ELF-1 (cell line): ENCODE results near the gene RAD18.

Experiments
- DNase-seq: peaks from one replicate; pipeline ENCODE4 v3.0.0-alpha.2; 2016; ENCODE audit warnings: low read depth, low spot score

The RAD18 gene

GRCh38 chr3:8985876-8986275, 22.6 kb upstream of the RAD18 start:
- DNase-seq = no peak

GRCh38 chr3:8985411-8985831, 22.1 kb upstream of the RAD18 start:
- DNase-seq = no peak

- DNase-seq = no peak
These were observed 21.3 kb upstream of the RAD18 start for GRCh38 chr3:8984526-8984925.

GRCh38 chr3:8984081-8984480, 20.8 kb upstream of the RAD18 start:
- no peak for DNase-seq

- DNase-seq = no peak
These were observed 20.3 kb upstream of the RAD18 start for GRCh38 chr3:8983591-8983990.

GRCh38 chr3:8983026-8983425, 19.8 kb upstream of the RAD18 start:
- no peak for DNase-seq

- no peak for DNase-seq
These were observed 19.2 kb upstream of the RAD18 start for GRCh38 chr3:8982509-8982908.

- DNase-seq = no peak
These were observed 18.4 kb upstream of the RAD18 start for GRCh38 chr3:8981700-8982099.

- DNase-seq = no peak
These were observed 18.0 kb upstream of the RAD18 start for GRCh38 chr3:8981296-8981695.

GRCh38 chr3:8980756-8981257, 17.5 kb upstream of the RAD18 start:
- DNase-seq = no peak

- no peak for DNase-seq
These were observed 16.0 kb upstream of the RAD18 start for GRCh38 chr3:8979262-8979661.

- no peak for DNase-seq
These were observed 15.3 kb upstream of the RAD18 start for GRCh38 chr3:8978551-8978950.

- DNase-seq = no peak
These were observed 13.4 kb upstream of the RAD18 start for GRCh38 chr3:8976540-8977182.

- no peak for DNase-seq
These were observed 12.1 kb upstream of the RAD18 start for GRCh38 chr3:8975081-8976020.

GRCh38 chr3:8974458-8974857, 11.2 kb upstream of the RAD18 start:
- no peak for DNase-seq

GRCh38 chr3:8972639-8973038, 9.4 kb upstream of the RAD18 start:
- DNase-seq = no peak

GRCh38 chr3:8970971-8971589, 7.8 kb upstream of the RAD18 start:
- DNase-seq = peak; percentile 47

- no peak for DNase-seq
These were observed 6.0 kb upstream of the RAD18 start for GRCh38 chr3:8969241-8969640.

GRCh38 chr3:8968375-8968882, 5.2 kb upstream of the RAD18 start:
- no peak for DNase-seq

GRCh38 chr3:8967553-8967952, 4.3 kb upstream of the RAD18 start:
- DNase-seq = no peak

GRCh38 chr3:8966820-8967348, 3.6 kb upstream of the RAD18 start:
- no peak for DNase-seq
